Measurements from ENCODE around the gene PTGFR. TPM values are rescaled to one million over a fixed set of nuclear protein-coding genes. Genes with fewer than 3 reads are reported as not detected.

PTGFR gene
- total and polyA plus RNA-seq, 2 of the 4 experiments (the other 2 are of a cell fraction): 1.7 to 5.4 TPM

GRCh38 chr1:78500529-78500928 is 9.8 kb downstream of the PTGFR start:
- DNase-seq (no peak), ATAC-seq (ENCODE audit: low read depth) (no peak)
- dilution Hi-C loops (cut with HindIII; ENCODE audit: low sequenced_read_pairs, unreplicated experiment): no loop called here
- Histone ChIP-seq H3K27me3 (ENCODE audit: control insufficient read depth, insufficient read depth, low read length) (no peaks in the 10 kb centered on the region), H3K4me3 (ENCODE audit: insufficient read depth, low read depth, low read length) (no peak overlapping the region), H2BK120ac (ENCODE audit: low read depth, low read length) (no peak overlapping the region), H2AK9ac (replicated peaks; ENCODE audit: low read depth, low read length, poor library complexity) (no peak overlapping the region), H3K9ac (ENCODE audit: low read depth, low read length) (no peak overlapping the region), H3K36me3 (ENCODE audit: control insufficient read depth, insufficient read depth, low read length) (no peaks in the 10 kb centered on the region), H3K4me2 (ENCODE audit: low read depth, low read length) (no peak overlapping the region), H2AFZ (replicated peaks; ENCODE audit: low read length, poor library complexity) (no peak overlapping the region), H3K9me3 (ENCODE audit: control insufficient read depth, insufficient read depth, low read length) (no peaks in the 10 kb centered on the region), H3K56ac (ENCODE audit: extremely low read depth, insufficient read depth, low read length) (no peak overlapping the region), H2AK5ac (ENCODE audit: low read depth, low read length) (no peak overlapping the region), H4K20me1 (ENCODE audit: insufficient read depth, low read length) (no peaks in the 10 kb centered on the region), H3K9me1 (ENCODE audit: insufficient read depth, low read length) (peaks cover 2% of the 10 kb centered on the region; the same call in 1 of the 2 replicates), H2BK20ac (ENCODE audit: low read depth, low read length) (no peak overlapping the region), H3K14ac (replicated peaks; ENCODE audit: low read depth, low read length) (no peak overlapping the region), H3K18ac (ENCODE audit: low read depth, low read length) (no peak overlapping the region), H3K79me1 (ENCODE audit: low read depth in 1 of 2, low read length in 2 of 2) (peaks cover 9 to 10% of the 10 kb centered on the region in 2 experiments; a peak in 3 of 4 replicates), H3K23ac (ENCODE audit: low read depth, low read length) (no peak overlapping the region), H2BK5ac (ENCODE audit: low read depth, low read length, poor library complexity, severe bottlenecking) (no peak overlapping the region), H2BK15ac (ENCODE audit: low read depth, low read length) (no peak overlapping the region), H3K4me1 (ENCODE audit: control insufficient read depth, insufficient read depth, low read length) (no peaks in the 10 kb centered on the region), H4K91ac (ENCODE audit: insufficient read depth, low read depth, low read length) (no peak overlapping the region), H4K8ac (ENCODE audit: low read depth in 2 of 2, low read length in 2 of 2) (no peak overlapping the region), H4K5ac (ENCODE audit: low read depth, low read length) (no peak overlapping the region), H3K27ac (ENCODE audit: insufficient read depth, low read length) (no peak overlapping the region), H3K4ac (ENCODE audit: low read depth, low read length) (no peak overlapping the region)
- TF ChIP-seq RAD21 (IDR thresholded peaks at IDR 0.05; ENCODE audit: low read length) (no peak), RCOR1 (IDR thresholded peaks at IDR 0.05; ENCODE audit: insufficient replicate concordance, low read length) (no peak), CHD1 (IDR thresholded peaks at IDR 0.05; ENCODE audit: low read depth, low read length) (no peak), CEBPB (IDR thresholded peaks at IDR 0.05; ENCODE audit: low read depth, low read length) (no peak), ELK1 (IDR thresholded peaks at IDR 0.05; ENCODE audit: borderline replicate concordance, low read depth, low read length) (no peak), CTCF (conservative IDR thresholded peaks at IDR 0.05; ENCODE audit: low read depth, low read length) (no peak), POLR2A (IDR thresholded peaks at IDR 0.05; ENCODE audit: low read depth, low read length) (no peak), SMC3 (IDR thresholded peaks at IDR 0.05; ENCODE audit: low read depth, low read length) (no peak), MXI1 (IDR thresholded peaks at IDR 0.05; ENCODE audit: borderline replicate concordance, low read depth, low read length) (no peak), MAZ (IDR thresholded peaks at IDR 0.05; ENCODE audit: borderline replicate concordance, low read depth, low read length) (no peak), NFE2L2 (IDR thresholded peaks at IDR 0.05; ENCODE audit: low read depth, low read length) (no peak), BHLHE40 (IDR thresholded peaks at IDR 0.05; ENCODE audit: low read depth, low read length) (no peak), RFX5 (IDR thresholded peaks at IDR 0.05; ENCODE audit: low read depth, low read length) (no peak), MAFK (IDR thresholded peaks at IDR 0.05; ENCODE audit: low read depth, low read length) (no peak), FOS (IDR thresholded peaks at IDR 0.05; ENCODE audit: low read depth, low read length) (no peak)
- TF ChIP-seq, protein P1, sequence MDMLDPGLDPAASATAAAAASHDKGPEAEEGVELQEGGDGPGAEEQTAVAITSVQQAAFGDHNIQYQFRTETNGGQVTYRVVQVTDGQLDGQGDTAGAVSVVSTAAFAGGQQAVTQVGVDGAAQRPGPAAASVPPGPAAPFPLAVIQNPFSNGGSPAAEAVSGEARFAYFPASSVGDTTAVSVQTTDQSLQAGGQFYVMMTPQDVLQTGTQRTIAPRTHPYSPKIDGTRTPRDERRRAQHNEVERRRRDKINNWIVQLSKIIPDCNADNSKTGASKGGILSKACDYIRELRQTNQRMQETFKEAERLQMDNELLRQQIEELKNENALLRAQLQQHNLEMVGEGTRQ (IDR thresholded peaks at IDR 0.05; ENCODE audit: low read depth, low read length): no peak
- in situ Hi-C loops (cut with MboI; ENCODE audit: low sequenced_read_pairs): no loop called here
- CTCF ChIA-PET: interaction anchor here (0.7 to 1.3 kb wide), 3 partner anchors 9 to 43 kb away, joined by 3 to 5 read pairs (median 3); no protein-coding TSS in a partner anchor
- POLR2A ChIA-PET (ENCODE audit: unreplicated experiment): no interaction called here
- intact Hi-C loops (cut with micrococcal nuclease): no loop called here
- no CpG with 5 or more reads among the region's 2 CpGs for WGBS, 2 experiments (ENCODE audit: extremely low coverage in 2 of 2, insufficient read length in 1 of 2)
- no TSS peak for BruUV-seq (replicated peaks)

All from IMR-90 (cell line).